ENCODE measurements around the gene HHLA2.

The HHLA2 gene

DNA sequence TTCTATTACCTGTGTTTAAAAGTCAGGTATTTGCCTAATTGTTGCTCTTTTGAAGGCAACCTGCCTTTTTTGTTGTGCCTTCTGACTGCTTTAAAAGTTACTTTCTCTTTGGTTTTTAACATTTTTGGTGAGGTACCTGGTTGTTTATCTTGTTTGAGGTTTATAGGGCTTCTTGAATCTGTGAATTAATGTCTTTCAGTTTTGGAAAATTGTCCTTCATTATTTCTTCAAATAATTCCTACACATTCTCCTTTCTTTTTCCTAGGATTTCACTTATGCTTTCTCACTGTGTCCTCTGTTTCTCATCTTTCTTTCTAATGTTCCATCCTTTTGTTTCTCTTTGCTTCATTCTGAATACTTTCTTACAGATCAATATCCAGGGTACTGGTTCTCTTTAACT, 30.8 kb downstream of the HHLA2 start:
- H3K9me3 ChIP-seq (ENCODE audit: low read length) = no peaks in the 10 kb centered on the region
- no peaks in the 10 kb centered on the region for H3K27me3 ChIP-seq (ENCODE audit: control insufficient read depth in 1 of 2, insufficient read depth in 2 of 2, low read length in 2 of 2)
- H3K36me3 ChIP-seq (ENCODE audit: insufficient read depth, low read length) = no peaks in the 10 kb centered on the region
- H3K27ac ChIP-seq (ENCODE audit: low read depth, low read length) = no peak overlapping the region
- H3K4me3 ChIP-seq (ENCODE audit: low read depth in 1 of 2, low read length in 2 of 2) = no peak overlapping the region
- H3K9ac ChIP-seq (ENCODE audit: low read length) = no peak overlapping the region
- no peaks in the 10 kb centered on the region for H3K4me1 ChIP-seq (ENCODE audit: insufficient read depth, low read length)

DNA sequence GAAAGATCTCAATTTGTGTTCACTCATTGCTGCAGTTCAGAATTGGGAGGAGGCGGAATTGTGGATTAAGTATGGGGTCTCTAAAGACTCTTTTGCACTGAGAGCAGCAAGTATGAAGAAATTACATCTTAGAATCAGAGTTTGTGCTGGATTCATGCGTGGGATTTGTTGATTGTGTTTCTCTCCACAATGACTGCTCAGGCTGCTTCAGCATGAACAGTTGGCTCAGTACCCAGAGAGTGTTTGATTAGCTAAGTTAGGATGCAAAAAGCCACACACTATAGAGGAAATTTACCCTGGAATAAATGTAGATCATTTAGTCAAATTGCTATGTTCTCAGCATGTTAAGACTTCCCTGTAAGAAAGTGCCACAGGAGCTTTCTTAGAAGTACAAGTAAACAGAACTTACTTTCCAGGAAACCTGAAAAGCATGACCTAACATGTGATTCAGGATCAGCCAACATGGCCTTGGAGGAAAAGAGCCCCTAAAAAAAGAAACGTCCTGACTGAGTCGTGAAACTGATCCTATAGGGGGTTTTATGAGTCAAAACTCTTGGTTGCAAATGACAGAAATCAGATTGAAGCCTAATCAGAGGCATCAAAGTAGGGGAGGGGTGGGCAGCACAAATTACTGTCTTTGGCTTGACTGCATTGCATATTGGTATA, 32.6 kb downstream of the HHLA2 start:
- Histone ChIP-seq H3K4me1 (ENCODE audit: insufficient read depth, low read length) (no peaks in the 10 kb centered on the region), H3K27me3 (ENCODE audit: control insufficient read depth in 1 of 2, insufficient read depth in 2 of 2, low read length in 2 of 2) (no peaks in the 10 kb centered on the region), H3K4me3 (ENCODE audit: low read depth in 1 of 2, low read length in 2 of 2) (no peak overlapping the region), H3K9me3 (ENCODE audit: low read length) (no peaks in the 10 kb centered on the region), H3K9ac (ENCODE audit: low read length) (no peak overlapping the region), H3K27ac (ENCODE audit: low read depth, low read length) (no peak overlapping the region), H3K36me3 (ENCODE audit: insufficient read depth, low read length) (no peaks in the 10 kb centered on the region)

DNA sequence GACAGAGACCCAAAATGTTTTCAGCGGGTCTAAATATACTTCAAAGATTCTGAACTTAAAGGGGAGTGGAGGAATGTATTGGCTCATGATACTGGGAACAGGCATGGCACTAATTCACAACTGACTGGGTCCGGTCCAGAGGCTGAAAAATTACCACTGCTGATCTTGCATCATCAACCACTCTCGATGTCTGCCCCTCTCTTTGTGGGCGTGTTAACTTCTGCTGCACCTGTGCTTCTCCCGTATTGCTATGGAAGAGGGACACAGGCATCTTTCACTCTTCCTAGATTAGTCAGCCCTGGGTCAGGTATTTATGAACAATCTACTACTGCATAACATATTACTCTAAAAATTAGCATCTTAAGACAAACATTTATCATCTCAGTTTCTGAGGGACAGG, 33.2 kb downstream of the HHLA2 start:
- H3K9ac ChIP-seq (ENCODE audit: low read length) = no peak overlapping the region
- H3K27ac ChIP-seq (ENCODE audit: low read depth, low read length) = no peak overlapping the region
- H3K4me1 ChIP-seq (ENCODE audit: insufficient read depth, low read length) = no peaks in the 10 kb centered on the region
- H3K9me3 ChIP-seq (ENCODE audit: low read length) = no peaks in the 10 kb centered on the region
- H3K36me3 ChIP-seq (ENCODE audit: insufficient read depth, low read length) = no peaks in the 10 kb centered on the region
- H3K4me3 ChIP-seq (ENCODE audit: low read depth in 1 of 2, low read length in 2 of 2) = no peak overlapping the region
- no peaks in the 10 kb centered on the region for H3K27me3 ChIP-seq (ENCODE audit: control insufficient read depth in 1 of 2, insufficient read depth in 2 of 2, low read length in 2 of 2)

DNA sequence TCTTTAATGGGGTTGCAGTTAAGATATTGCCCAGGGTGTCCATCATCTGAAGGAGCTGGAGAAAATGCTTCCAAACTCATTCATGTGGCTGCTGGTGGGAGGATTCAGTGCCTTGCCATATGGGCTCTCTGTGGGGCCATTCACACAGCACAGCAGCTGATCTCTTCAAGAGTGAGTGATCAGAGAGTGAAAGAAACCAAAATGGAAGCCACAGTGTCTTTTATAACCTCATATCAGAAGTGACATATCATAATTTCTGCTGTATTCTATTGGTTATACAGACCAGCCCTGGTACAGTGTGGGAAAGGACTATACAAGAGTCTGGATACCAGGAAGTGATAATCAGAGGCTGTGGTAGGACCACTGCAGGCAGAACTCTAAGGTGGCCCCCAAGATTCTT, 33.6 kb downstream of the HHLA2 start:
- Histone ChIP-seq H3K4me3 (ENCODE audit: low read depth in 1 of 2, low read length in 2 of 2) (no peak overlapping the region), H3K9me3 (ENCODE audit: low read length) (no peaks in the 10 kb centered on the region)

DNA sequence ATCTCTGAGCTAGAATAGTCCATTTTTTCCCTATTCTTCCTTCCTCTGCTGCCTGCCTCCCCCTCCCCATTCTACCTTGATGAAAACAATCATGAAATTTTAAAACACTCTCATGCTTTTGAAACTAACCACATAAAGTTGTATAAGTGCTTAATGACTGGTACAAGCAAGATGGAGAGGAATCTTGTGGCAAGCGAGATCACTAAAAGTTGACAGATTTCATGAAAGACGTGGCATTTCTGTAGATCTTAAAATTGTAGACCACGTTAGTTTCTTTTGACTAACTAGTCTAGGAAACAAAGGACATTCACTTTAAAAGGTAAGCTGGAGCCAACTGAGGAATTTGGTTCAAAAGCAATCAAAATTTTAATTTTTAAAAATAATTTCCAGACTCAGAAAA, 35.4 kb downstream of the HHLA2 start:
- no peaks in the 10 kb centered on the region for H3K27me3 ChIP-seq (ENCODE audit: control insufficient read depth in 1 of 2, insufficient read depth in 2 of 2, low read length in 2 of 2)
- H3K4me1 ChIP-seq (ENCODE audit: insufficient read depth, low read length) = no peaks in the 10 kb centered on the region
- H3K4me3 ChIP-seq (ENCODE audit: low read depth in 1 of 2, low read length in 2 of 2) = no peak overlapping the region
- no peak overlapping the region for H3K9ac ChIP-seq (ENCODE audit: low read length)
- no peaks in the 10 kb centered on the region for H3K36me3 ChIP-seq (ENCODE audit: insufficient read depth, low read length)
- H3K27ac ChIP-seq (ENCODE audit: low read depth, low read length) = no peak overlapping the region
- no peaks in the 10 kb centered on the region for H3K9me3 ChIP-seq (ENCODE audit: low read length)

More for the DNA sequence above, 33.6 kb downstream of the HHLA2 start:
- H3K36me3 ChIP-seq (ENCODE audit: insufficient read depth, low read length) = no peaks in the 10 kb centered on the region
- H3K27me3 ChIP-seq (ENCODE audit: control insufficient read depth in 1 of 2, insufficient read depth in 2 of 2, low read length in 2 of 2) = no peaks in the 10 kb centered on the region
- H3K27ac ChIP-seq (ENCODE audit: low read depth, low read length) = no peak overlapping the region
- no peak overlapping the region for H3K9ac ChIP-seq (ENCODE audit: low read length)
- no peaks in the 10 kb centered on the region for H3K4me1 ChIP-seq (ENCODE audit: insufficient read depth, low read length)

DNA sequence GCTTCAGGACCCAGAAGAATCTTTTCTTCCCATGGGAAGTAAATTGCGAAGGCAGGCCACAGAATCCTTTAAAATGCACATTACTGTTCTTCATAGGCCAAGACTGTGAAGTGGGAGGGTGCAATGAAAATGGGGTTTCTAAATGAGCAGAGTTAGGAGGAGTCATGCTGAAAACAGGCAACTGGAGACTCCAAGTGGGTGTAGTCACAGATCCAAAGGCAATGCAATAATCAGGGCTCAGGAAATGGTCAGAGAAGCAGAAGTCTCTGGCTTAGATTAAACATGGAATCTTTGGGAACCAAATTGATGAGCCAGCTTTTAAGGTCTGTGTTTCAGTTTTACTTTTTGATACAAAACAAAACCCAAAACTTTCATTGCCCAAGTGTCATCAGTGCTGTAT, 37.6 kb downstream of the HHLA2 start:
- H3K4me1 ChIP-seq (ENCODE audit: insufficient read depth, low read length) = no peaks in the 10 kb centered on the region
- no peak overlapping the region for H3K9ac ChIP-seq (ENCODE audit: low read length)
- H3K9me3 ChIP-seq (ENCODE audit: low read length) = no peaks in the 10 kb centered on the region
- no peaks in the 10 kb centered on the region for H3K27me3 ChIP-seq (ENCODE audit: control insufficient read depth in 1 of 2, insufficient read depth in 2 of 2, low read length in 2 of 2)
- no peaks in the 10 kb centered on the region for H3K36me3 ChIP-seq (ENCODE audit: insufficient read depth, low read length)
- no peak overlapping the region for H3K4me3 ChIP-seq (ENCODE audit: low read depth in 1 of 2, low read length in 2 of 2)
- H3K27ac ChIP-seq (ENCODE audit: low read depth, low read length) = no peak overlapping the region

DNA sequence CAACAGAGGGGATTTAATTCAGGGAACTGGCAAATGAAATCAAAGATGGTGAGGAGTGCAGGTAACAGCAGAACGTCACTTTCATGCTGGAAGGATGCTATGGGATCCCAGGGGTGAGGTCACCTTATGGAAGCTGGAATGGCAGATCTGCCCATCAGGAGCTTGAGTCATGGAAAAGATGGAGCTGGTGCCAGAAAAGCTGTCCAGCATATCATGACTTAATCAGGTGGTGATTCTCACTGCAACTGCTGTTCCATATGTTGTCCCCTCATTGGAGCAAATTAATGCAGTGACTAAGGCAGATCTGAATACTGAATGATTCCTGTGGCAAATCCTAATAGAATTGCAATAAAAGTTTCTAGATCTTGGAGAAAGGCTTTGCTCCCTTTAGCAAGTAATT, 38.4 kb downstream of the HHLA2 start:
- Histone ChIP-seq H3K27me3 (ENCODE audit: control insufficient read depth in 1 of 2, insufficient read depth in 2 of 2, low read length in 2 of 2) (no peaks in the 10 kb centered on the region), H3K36me3 (ENCODE audit: insufficient read depth, low read length) (no peaks in the 10 kb centered on the region), H3K27ac (ENCODE audit: low read depth, low read length) (no peak overlapping the region), H3K9me3 (ENCODE audit: low read length) (no peaks in the 10 kb centered on the region), H3K4me1 (ENCODE audit: insufficient read depth, low read length) (no peaks in the 10 kb centered on the region), H3K9ac (ENCODE audit: low read length) (no peak overlapping the region), H3K4me3 (ENCODE audit: low read depth in 1 of 2, low read length in 2 of 2) (no peak overlapping the region)

DNA sequence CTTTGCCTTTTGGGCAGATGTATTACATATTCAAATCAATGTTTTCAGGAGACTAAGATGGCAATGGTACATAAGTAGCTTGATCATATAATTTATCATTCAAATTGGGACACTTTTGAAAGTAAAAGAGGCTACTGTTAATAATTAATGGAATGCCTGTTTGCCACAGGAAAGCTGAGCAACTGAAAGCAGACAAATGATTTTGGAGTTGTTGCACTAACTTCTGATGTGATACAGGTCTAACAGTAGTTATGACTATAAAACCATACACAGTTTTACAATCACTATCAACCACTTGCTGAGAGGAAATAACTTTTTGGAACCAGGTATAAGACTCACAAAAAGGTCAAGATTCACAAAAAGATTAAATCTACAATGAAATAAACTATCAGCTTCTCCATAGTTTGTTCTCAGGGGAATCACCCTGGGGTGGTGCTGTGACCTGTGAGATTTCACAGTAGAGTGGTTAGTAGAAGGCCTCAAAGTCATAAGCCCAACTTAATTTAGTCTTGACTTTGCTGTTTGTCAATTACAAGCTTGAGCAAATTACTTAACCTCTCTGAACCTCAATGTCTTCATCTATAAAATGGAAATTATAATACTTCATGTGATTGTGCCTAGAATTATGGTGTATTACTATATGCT, 42.7 kb downstream of the HHLA2 start:
- no peak overlapping the region for H3K4me3 ChIP-seq (ENCODE audit: low read depth in 1 of 2, low read length in 2 of 2)
- no peaks in the 10 kb centered on the region for H3K9me3 ChIP-seq (ENCODE audit: low read length)
- H3K9ac ChIP-seq (ENCODE audit: low read length) = no peak overlapping the region
- no peaks in the 10 kb centered on the region for H3K27me3 ChIP-seq (ENCODE audit: control insufficient read depth in 1 of 2, insufficient read depth in 2 of 2, low read length in 2 of 2)
- H3K27ac ChIP-seq (ENCODE audit: low read depth, low read length) = no peak overlapping the region
- H3K4me1 ChIP-seq (ENCODE audit: insufficient read depth, low read length) = no peaks in the 10 kb centered on the region
- no peaks in the 10 kb centered on the region for H3K36me3 ChIP-seq (ENCODE audit: insufficient read depth, low read length)

DNA sequence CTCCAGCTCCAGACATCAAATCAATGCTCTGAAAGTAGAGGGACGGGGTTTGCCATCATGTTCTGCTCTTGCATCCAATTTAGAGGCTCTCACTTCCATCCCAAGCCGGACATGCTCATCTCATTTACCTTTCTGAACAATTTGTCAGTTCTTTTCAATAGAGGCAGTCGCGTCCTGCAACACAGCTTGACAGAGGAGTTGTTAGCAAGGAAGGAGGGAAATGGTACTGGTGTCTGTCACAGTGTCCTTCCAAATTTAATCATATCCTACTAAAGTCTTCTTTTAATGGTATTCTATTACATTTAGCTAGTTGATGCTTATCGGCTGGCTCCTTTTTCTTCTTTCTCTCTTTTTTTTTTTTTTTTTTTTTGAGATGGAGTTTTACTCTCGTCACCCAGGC, 45.6 kb downstream of the HHLA2 start:
- Histone ChIP-seq H3K36me3 (ENCODE audit: insufficient read depth, low read length) (no peaks in the 10 kb centered on the region), H3K27me3 (ENCODE audit: control insufficient read depth in 1 of 2, insufficient read depth in 2 of 2, low read length in 2 of 2) (no peaks in the 10 kb centered on the region), H3K9me3 (ENCODE audit: low read length) (no peaks in the 10 kb centered on the region), H3K4me3 (ENCODE audit: low read depth in 1 of 2, low read length in 2 of 2) (no peak overlapping the region), H3K9ac (ENCODE audit: low read length) (no peak overlapping the region), H3K4me1 (ENCODE audit: insufficient read depth, low read length) (no peaks in the 10 kb centered on the region), H3K27ac (ENCODE audit: low read depth, low read length) (no peak overlapping the region)

DNA sequence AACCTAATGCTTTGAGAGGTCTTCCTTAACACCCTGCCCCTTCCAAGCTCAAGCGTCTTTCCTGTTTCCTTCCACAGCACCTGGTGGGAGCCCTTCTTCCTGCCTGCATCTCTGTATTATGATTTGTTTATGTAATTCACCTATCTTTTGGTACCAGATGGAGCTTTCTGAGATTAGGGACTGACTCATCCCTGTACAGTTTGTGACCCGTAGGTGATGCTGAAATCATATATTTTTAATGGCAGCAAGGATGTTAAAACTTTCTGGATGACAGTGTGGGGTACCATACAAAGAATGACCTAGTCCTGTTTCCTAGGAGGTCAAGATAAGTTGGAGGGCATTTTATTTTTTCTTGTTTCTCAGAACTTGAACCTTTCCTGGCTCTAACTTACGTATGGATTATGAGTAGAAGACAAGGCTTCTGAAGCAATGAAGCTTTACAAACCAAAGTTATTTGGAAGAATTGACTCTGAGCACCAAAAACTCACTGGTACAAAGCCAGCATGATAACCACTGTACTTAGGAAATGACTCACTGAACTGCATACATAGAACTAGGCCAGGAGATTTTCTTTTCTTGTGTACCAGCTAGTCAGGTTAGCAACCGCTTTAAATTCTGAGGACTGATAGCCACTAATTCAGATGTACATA, 46.6 kb downstream of the HHLA2 start:
- no peaks in the 10 kb centered on the region for H3K36me3 ChIP-seq (ENCODE audit: insufficient read depth, low read length)
- no peaks in the 10 kb centered on the region for H3K9me3 ChIP-seq (ENCODE audit: low read length)
- no peaks in the 10 kb centered on the region for H3K27me3 ChIP-seq (ENCODE audit: control insufficient read depth in 1 of 2, insufficient read depth in 2 of 2, low read length in 2 of 2)
- H3K27ac ChIP-seq (ENCODE audit: low read depth, low read length) = no peak overlapping the region
- no peak overlapping the region for H3K4me3 ChIP-seq (ENCODE audit: low read depth in 1 of 2, low read length in 2 of 2)
- H3K9ac ChIP-seq (ENCODE audit: low read length) = no peak overlapping the region
- H3K4me1 ChIP-seq (ENCODE audit: insufficient read depth, low read length) = no peaks in the 10 kb centered on the region

DNA sequence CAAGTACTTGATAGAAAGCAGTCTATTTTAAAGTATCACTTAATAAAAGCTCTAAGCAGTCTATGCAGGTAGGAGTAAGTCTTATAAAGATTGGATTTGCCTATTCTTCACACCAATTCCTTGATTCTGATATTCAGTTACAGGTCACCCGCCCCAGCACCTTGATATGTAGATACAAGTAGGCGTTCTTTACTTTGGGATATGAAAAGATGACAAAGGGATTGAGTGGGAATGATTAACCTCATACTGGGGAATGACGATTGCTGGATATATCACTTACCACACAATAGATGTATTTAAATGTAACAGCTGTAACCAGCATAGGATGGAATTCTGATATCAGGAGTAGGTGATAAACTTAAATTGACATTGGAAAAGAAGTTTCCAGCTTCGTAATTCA, 47.1 kb downstream of the HHLA2 start:
- Histone ChIP-seq H3K27ac (ENCODE audit: low read depth, low read length) (no peak overlapping the region), H3K4me3 (ENCODE audit: low read depth in 1 of 2, low read length in 2 of 2) (no peak overlapping the region)

More for the DNA sequence above, 47.1 kb downstream of the HHLA2 start:
- Histone ChIP-seq H3K27me3 (ENCODE audit: control insufficient read depth in 1 of 2, insufficient read depth in 2 of 2, low read length in 2 of 2) (no peaks in the 10 kb centered on the region), H3K9me3 (ENCODE audit: low read length) (no peaks in the 10 kb centered on the region), H3K9ac (ENCODE audit: low read length) (no peak overlapping the region), H3K4me1 (ENCODE audit: insufficient read depth, low read length) (no peaks in the 10 kb centered on the region), H3K36me3 (ENCODE audit: insufficient read depth, low read length) (no peaks in the 10 kb centered on the region)
